Stimulated activated CD4-positive, alpha-beta T cell treated with anti-CD3 and anti-CD28 coated beads, Interleukin-4, amount 100 ng/mL, for 1 hour (primary cell): ENCODE measurements around the gene SCFD1.

Experiments used
- DNase-seq: peaks from one replicate; pipeline ENCODE4 v3.0.0-alpha.2; 2020

The SCFD1 gene

DNA sequence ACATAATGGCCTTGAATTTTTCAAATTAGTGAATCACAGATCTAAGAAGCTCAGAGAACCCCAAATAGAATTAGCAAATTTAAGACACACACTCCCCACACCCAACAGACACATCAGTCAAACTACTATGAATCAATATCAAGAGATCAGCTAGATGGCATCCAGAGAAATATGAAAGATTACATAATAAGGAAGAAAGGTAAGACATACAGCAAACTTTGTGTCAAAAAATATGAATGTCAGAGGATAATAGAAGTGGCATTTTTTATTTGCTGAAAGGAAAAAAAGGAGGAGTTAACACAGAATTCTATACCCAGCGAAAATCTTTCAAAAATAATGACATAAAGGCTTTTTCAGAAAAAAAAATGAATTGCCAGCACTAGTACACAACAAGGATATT is 141.8 kb downstream of the SCFD1 start:
- no peak for DNase-seq

DNA sequence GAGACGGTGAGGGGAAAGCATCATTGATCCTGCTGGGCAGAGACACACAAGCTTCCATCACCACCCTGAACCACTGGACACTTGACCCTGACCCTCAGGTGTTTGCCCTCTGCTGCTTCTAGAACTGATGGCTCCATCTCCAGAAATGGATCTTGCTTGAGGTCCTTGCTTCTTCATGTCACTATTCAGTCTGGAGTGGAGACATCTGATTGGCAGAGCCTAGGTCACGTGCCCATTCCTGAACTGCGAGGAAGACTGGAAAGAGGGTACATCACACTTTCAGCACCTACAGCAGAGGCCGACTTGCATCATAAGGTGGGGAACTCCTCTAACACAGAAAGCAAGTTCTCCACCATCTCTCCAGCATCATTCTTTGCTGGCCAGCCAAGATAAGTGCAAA is 145.5 kb downstream of the SCFD1 start:
- DNase-seq, result no peak

DNA sequence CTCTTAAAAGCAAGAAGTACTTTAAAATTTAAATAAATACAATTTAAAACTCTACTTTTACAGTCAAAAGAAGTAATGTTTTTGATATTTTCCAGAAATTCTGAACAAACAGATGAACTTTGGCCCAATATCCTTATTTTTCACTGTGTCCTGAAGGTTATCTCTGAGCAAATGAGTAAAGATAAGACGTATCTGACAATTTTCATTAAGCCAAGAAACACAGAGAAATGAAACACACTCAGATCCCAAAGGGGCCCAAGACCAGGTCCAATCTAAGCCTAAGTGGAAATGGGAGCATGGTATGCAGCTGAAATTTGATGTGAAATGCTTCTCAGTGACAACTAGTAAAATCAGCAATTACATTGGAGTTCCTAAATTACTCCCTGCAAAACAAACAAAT is 146.7 kb downstream of the SCFD1 start:
- DNase-seq, result no peak

DNA sequence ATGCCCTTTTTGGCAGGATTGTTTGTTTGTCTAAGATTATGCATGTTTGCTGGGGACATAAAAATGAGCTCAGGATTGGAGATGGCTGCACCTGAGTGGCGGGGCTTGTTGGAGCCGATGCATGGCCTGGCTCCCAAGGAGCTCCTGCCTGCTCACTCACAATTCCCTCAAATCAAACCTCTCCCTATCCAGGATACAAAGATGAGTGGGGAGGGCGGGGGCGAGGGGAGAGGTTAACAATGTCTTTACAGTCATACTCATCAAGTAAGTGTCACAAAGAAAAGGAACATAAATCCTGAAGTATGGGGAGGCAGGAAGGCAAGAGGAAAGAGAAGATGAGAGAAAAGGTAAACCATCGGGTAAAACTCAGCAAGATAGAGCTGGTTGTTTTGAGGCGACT is 148.3 kb downstream of the SCFD1 start:
- no peak for DNase-seq

DNA sequence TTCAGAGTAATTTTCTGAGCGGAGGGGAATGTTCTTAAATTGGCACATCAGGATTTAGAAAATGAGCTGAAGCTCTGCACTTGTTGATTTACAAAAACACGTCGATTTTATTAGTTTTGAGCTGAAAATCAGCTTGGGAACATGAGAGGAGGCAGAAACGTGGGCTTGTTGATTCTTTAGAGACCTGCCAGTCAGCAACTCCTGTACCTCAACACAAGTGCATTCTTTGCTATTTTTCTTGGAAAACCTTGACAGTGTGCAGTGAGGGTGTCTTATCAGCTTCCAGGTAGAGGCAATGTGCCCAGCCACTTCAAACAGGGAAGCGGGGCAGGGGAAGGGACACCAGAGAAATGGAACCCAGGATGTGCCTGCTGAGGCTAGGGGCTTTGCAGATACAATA is 149.5 kb downstream of the SCFD1 start:
- DNase-seq, result no peak

DNA sequence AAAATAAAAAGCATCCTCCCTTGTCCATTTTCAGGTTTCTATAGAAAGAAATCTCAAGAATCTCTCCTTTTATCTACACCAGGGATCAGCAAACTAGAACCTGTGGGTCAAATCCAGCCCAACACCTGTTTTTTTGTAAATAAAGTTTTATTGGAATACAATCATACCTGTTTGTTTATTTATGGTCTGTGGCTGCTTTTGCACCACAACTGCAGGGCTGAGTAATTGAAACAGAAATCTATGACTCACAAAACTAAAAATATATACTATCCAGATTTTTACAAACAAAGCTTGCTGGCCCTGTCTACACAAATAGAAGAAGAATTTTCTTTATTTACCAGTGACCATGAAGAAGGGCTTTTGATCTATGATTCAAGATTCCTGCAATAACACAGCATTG is 157.1 kb downstream of the SCFD1 start:
- DNase-seq, result no peak
